HUES48 (cell line): ENCODE results near the gene KRT17.

Experiments used
- H3K27ac ChIP-seq: one replicate; pipeline ENCODE4 v1.7.0; 2013; ENCODE audit warnings: low read depth, low read length, inconsistent platforms
- H3K27me3 ChIP-seq: 2 replicates; pipeline ENCODE4 v1.6.1; 2013; ENCODE audit warnings: mild to moderate bottlenecking, low read length; ENCODE audit not compliant: control insufficient read depth, insufficient read depth
- H3K36me3 ChIP-seq: 2 replicates; pipeline ENCODE4 v1.6.1; 2013; ENCODE audit warnings: low read length; ENCODE audit not compliant: control insufficient read depth, insufficient read depth
- H3K4me1 ChIP-seq: 2 replicates; pipeline ENCODE4 v1.6.1; 2013; ENCODE audit warnings: mild to moderate bottlenecking, low read length; ENCODE audit not compliant: control insufficient read depth, insufficient read depth
- H3K4me3 ChIP-seq: 2 replicates; pipeline ENCODE4 v1.5.1; 2013; ENCODE audit warnings: mild to moderate bottlenecking, low read depth, low read length
- H3K9ac ChIP-seq: 2 replicates; pipeline ENCODE4 v1.6.1; 2013; ENCODE audit warnings: mild to moderate bottlenecking, low read depth, low read length, moderate library complexity
- H3K9me3 ChIP-seq: 2 replicates; pipeline ENCODE4 v1.6.1; 2013; ENCODE audit warnings: low read length; ENCODE audit not compliant: control insufficient read depth, insufficient read depth

Gene KRT17

DNA sequence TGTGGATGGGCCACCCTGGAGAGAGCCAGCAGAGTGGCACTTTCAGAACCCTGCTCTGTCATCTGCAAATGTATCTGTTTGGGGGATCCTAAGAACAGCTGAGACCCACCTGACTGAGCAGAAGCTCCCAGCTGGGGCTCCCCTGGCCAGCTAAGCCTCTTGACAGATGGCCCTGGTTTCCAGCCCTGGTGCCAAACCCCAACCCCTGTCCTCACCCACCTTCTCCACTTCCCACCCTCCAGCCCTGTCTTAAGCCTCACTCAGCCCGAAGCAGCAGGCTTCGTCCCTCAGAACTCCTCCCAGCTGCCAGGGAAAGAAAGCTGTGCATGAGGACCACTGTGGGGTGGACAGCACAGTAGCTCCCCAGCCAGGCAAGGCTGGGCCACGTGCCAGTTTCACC lies 49.0 kb downstream of the KRT17 start:
- Histone ChIP-seq H3K4me3 (no peak overlapping the region), H3K4me1 (0 out of 2 replicates have a peak, but pooled peaks cover 5% of the 10 kb centered on the region), H3K36me3 (no peaks in the 10 kb centered on the region), H3K27ac (no peak overlapping the region), H3K9me3 (no peaks in the 10 kb centered on the region), H3K9ac (no peak overlapping the region), H3K27me3 (peaks cover 4% of the 10 kb centered on the region; the same call in 1 of the 2 replicates)

GRCh38 chr17:41571561-41572434 lies 52.6 kb downstream of the KRT17 start, which contains the start of gene KRT9:
KRT9 (minus strand) TSS chr17:41572059; CDS start chr17:41571992, 67 bp downstream.
- Histone ChIP-seq H3K27ac (no peak within 1 kb of the TSS), H3K36me3 (no peaks in the 10 kb centered on the region), H3K4me3 (no peak within 1 kb of the TSS), H3K9me3 (no peaks in the 10 kb centered on the region), H3K9ac (no peak within 1 kb of the TSS), H3K27me3 (no peaks in the 10 kb centered on the region), H3K4me1 (no peaks in the 10 kb centered on the region)
